Panc1 (cell line): ENCODE data around the gene PGD. TPM values are rescaled to one million over a fixed set of nuclear protein-coding genes. Genes with fewer than 3 reads are reported as not detected.

ENCODE experiments used
- ATAC-seq: fragments of 200-7000 bp; cut with Tn5 transposase; 2 replicates; pipeline ENCODE4 v1.9.1; 2020; ENCODE audit warnings: mild to moderate bottlenecking, moderate library complexity
- BruUV-seq: library from RNA; stranded (reverse); fragments of 400-500 nt; replicated peaks from 2 replicates; lab custom pipeline; 2021; lab: Mats Ljungman, UMichigan
- CTCF ChIA-PET: fragments of 300-600 bp; sonication (Branson Sonifier 250); formaldehyde crosslinking; loops from one replicate; lab custom pipeline; 2022; ENCODE audit warnings: antibody characterized with exemption; lab: Charles Lee
- POLR2A ChIA-PET: fragments of 300-600 bp; sonication (Branson Sonifier 250); formaldehyde crosslinking; loops from one replicate; lab custom pipeline; 2022; ENCODE audit warnings: antibody characterized with exemption; lab: Charles Lee
- DNase-seq: peaks from one replicate; pipeline ENCODE4 v3.0.0-alpha.2; 2010; ENCODE audit warnings: low read depth, low spot score
- H3K27ac ChIP-seq: 2 replicates; pipeline ENCODE4 v1.5.1; 2011; ENCODE audit warnings: mild to moderate bottlenecking, low read length, inconsistent platforms
- H3K27me3 ChIP-seq: fragments of 200-500 bp; sonication (Bioruptor generic); 2 replicates; pipeline ENCODE4 v1.6.0; 2014; ENCODE audit warnings: low read length, inconsistent platforms; ENCODE audit not compliant: control insufficient read depth, insufficient read depth
- H3K36me3 ChIP-seq: fragments of 200-500 bp; sonication (Bioruptor generic); 2 replicates; pipeline ENCODE4 v1.5.1; 2014; ENCODE audit warnings: inconsistent platforms, mild to moderate bottlenecking, low read length, moderate library complexity; ENCODE audit not compliant: control insufficient read depth, insufficient read depth
- H3K4me1 ChIP-seq: 2 replicates; pipeline ENCODE4 v1.5.1; 2011; ENCODE audit warnings: inconsistent platforms, mild to moderate bottlenecking, low read length, moderate library complexity; ENCODE audit not compliant: control insufficient read depth, insufficient read depth
- H3K4me3 ChIP-seq, 2 experiments: 2 replicates each; pipeline ENCODE4 v1.5.1; 2011 to 2012; ENCODE audit warnings: low read depth in 2 of 2, low read length in 2 of 2, mild to moderate bottlenecking in 2 of 2, inconsistent platforms in 1 of 2, moderate library complexity in 1 of 2
- H3K9me3 ChIP-seq: fragments of 200-500 bp; sonication (Bioruptor generic); 2 replicates; pipeline ENCODE4 v1.5.1; 2014; ENCODE audit warnings: low read depth, mild to moderate bottlenecking, inconsistent platforms, low read length, moderate library complexity; ENCODE audit not compliant: control insufficient read depth, insufficient read depth
- CTCF ChIP-seq: fragments of 450-650 bp; IDR thresholded peaks from 2 replicates; pipeline ENCODE4 v1.5.1; 2017; ENCODE audit warnings: mild to moderate bottlenecking
- POLR2AphosphoS5 ChIP-seq: IDR thresholded peaks from 2 replicates; pipeline ENCODE4 v1.6.1; 2012; ENCODE audit warnings: mild to moderate bottlenecking, low read depth, low read length, moderate library complexity
- SIN3A ChIP-seq: IDR thresholded peaks from 2 replicates; pipeline ENCODE4 v1.6.1; 2012; ENCODE audit warnings: low read depth, mild to moderate bottlenecking, low read length, moderate library complexity, borderline replicate concordance; ENCODE audit not compliant: insufficient read depth
- TCF7L2 ChIP-seq: IDR thresholded peaks from 2 replicates; pipeline ENCODE4 v1.6.1; 2011; ENCODE audit warnings: mild to moderate bottlenecking, low read depth, low read length, inconsistent platforms
- in situ Hi-C: cut with HindIII; loops from 2 replicates; pipeline ENCODE4 v1.10.0; 2016; ENCODE audit warnings: low sequenced_read_pairs, low pct_unique_long_range_greater_than_20kb
- intact Hi-C: fragments of 100-400 bp; cut with micrococcal nuclease; formaldehyde crosslinking; loops from one replicate; pipeline ENCODE4 v1.10.0; 2022; ENCODE audit not compliant: unreplicated experiment
- total RNA-seq: library from RNA; stranded (reverse); gene quantifications from one replicate; pipeline ENCODE4 v1.2.1, GENCODE V29; 2021; ENCODE audit not compliant: unreplicated experiment
- TF ChIP-seq, protein P1 (sequence below), 2 experiments: IDR thresholded peaks; 2 replicates each; pipeline ENCODE4 v1.6.1; 2011 to 2012; ENCODE audit warnings: low read depth in 2 of 2, control low read depth in 1 of 2, low read length in 1 of 2, mild to moderate bottlenecking in 1 of 2, moderate library complexity in 1 of 2; ENCODE audit not compliant: insufficient read depth in 1 of 2

The PGD gene
- total RNA-seq, 1 experiment from 2014 or later = 158 TPM

GRCh38 chr1:10387677-10388386, 11.0 kb upstream of the PGD start:
- ATAC-seq (peak; percentile 66; the same call in 1 of the 2 replicates), DNase-seq (no peak)
- H3K4me1 ChIP-seq = peaks cover 5% of the 10 kb centered on the region
- no peak overlapping the region for H3K4me3 ChIP-seq
- in situ Hi-C loops (no loop called here), intact Hi-C loops (no loop called here)
- BruUV-seq = no TSS peak
- H3K9me3 ChIP-seq = no peaks in the 10 kb centered on the region
- no peaks in the 10 kb centered on the region for H3K36me3 ChIP-seq
- TF ChIP-seq, protein P1, sequence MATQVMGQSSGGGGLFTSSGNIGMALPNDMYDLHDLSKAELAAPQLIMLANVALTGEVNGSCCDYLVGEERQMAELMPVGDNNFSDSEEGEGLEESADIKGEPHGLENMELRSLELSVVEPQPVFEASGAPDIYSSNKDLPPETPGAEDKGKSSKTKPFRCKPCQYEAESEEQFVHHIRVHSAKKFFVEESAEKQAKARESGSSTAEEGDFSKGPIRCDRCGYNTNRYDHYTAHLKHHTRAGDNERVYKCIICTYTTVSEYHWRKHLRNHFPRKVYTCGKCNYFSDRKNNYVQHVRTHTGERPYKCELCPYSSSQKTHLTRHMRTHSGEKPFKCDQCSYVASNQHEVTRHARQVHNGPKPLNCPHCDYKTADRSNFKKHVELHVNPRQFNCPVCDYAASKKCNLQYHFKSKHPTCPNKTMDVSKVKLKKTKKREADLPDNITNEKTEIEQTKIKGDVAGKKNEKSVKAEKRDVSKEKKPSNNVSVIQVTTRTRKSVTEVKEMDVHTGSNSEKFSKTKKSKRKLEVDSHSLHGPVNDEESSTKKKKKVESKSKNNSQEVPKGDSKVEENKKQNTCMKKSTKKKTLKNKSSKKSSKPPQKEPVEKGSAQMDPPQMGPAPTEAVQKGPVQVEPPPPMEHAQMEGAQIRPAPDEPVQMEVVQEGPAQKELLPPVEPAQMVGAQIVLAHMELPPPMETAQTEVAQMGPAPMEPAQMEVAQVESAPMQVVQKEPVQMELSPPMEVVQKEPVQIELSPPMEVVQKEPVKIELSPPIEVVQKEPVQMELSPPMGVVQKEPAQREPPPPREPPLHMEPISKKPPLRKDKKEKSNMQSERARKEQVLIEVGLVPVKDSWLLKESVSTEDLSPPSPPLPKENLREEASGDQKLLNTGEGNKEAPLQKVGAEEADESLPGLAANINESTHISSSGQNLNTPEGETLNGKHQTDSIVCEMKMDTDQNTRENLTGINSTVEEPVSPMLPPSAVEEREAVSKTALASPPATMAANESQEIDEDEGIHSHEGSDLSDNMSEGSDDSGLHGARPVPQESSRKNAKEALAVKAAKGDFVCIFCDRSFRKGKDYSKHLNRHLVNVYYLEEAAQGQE (IDR thresholded peaks at IDR 0.05; ENCODE audit: insufficient read depth in 1 of 2, low read depth in 2 of 2, low read length in 1 of 2) = no peak
- TF ChIP-seq CTCF (no peak), POLR2AphosphoS5 (no peak), TCF7L2 (no peak)
- H3K27me3 ChIP-seq = no peaks in the 10 kb centered on the region
- no peak overlapping the region for H3K27ac ChIP-seq
- POLR2A ChIA-PET = interaction anchor here (1.0 kb wide), 1 partner anchor 11 kb away, joined by 3 read pairs; the partner anchor contains the start of gene PGD
- CTCF ChIA-PET = interaction anchor here (0.9 to 1.0 kb wide), 2 partner anchors 43 to 107 kb away, joined by 3 to 5 read pairs; partner anchors contain the start of gene CENPS

GRCh38 chr1:10388387-10388715, 10.5 kb upstream of the PGD start:
- BruUV-seq = no TSS peak
- H3K4me1 ChIP-seq = peaks cover 5% of the 10 kb centered on the region
- H3K4me3 ChIP-seq = no peak overlapping the region
- ChIA-PET POLR2A (interaction anchor here (0.5 to 1.0 kb wide), 2 partner anchors 10 to 216 kb away, joined by 3 read pairs; partner anchors contain the start of gene PGD), CTCF (interaction anchor here (0.9 to 1.0 kb wide), 2 partner anchors 42 to 106 kb away, joined by 3 to 5 read pairs; partner anchors contain the start of gene CENPS)
- DNase-seq (no peak), ATAC-seq (no peak)
- no peaks in the 10 kb centered on the region for H3K27me3 ChIP-seq
- no peak overlapping the region for H3K27ac ChIP-seq
- in situ Hi-C loops = no loop called here
- TF ChIP-seq CTCF (no peak), POLR2AphosphoS5 (no peak), TCF7L2 (no peak), SIN3A (no peak)
- TF ChIP-seq, protein P1 (IDR thresholded peaks at IDR 0.05; ENCODE audit: insufficient read depth in 1 of 2, low read depth in 2 of 2, low read length in 1 of 2) = no peak
- no peaks in the 10 kb centered on the region for H3K36me3 ChIP-seq
- H3K9me3 ChIP-seq = no peaks in the 10 kb centered on the region
- intact Hi-C loops = no loop called here
